HCT116 (cell line): ENCODE measurements around the gene MUC20. TPM values are rescaled to one million over a fixed set of nuclear protein-coding genes. Genes with fewer than 3 reads are reported as not detected.

Experiments used
- ATAC-seq: fragments of 200-7000 bp; cut with Tn5 transposase; 2 replicates; pipeline ENCODE4 v1.9.1; 2020; ENCODE audit warnings: mild to moderate bottlenecking, moderate library complexity
- BruUV-seq: library from RNA; stranded (reverse); fragments of 400-500 nt; replicated peaks from 2 replicates; lab custom pipeline; 2021; lab: Mats Ljungman, UMichigan
- CTCF ChIA-PET: fragments of 300-600 bp; sonication (Branson Sonifier 250); formaldehyde crosslinking; loops from one replicate; lab custom pipeline; 2021; ENCODE audit warnings: antibody characterized with exemption; lab: Charles Lee
- POLR2A ChIA-PET: fragments of 300-600, 350-600 bp; sonication (Branson Sonifier 250); formaldehyde crosslinking; loops from one replicate; lab custom pipeline; 2021; ENCODE audit warnings: antibody characterized with exemption; lab: Charles Lee
- RAD21 ChIA-PET, 2 experiments: fragments of 300-600 bp; sonication (Branson Sonifier 250); formaldehyde crosslinking; loops; one replicate each; lab custom pipeline; 2023; ENCODE audit warnings: low total read pairs in 2 of 2; ENCODE audit not compliant: uncharacterized antibody in 2 of 2, unreplicated experiment in 2 of 2, low non-redundant PET in 1 of 2; lab: Charles Lee
- DNase-seq: peaks from one replicate; pipeline ENCODE4 v3.0.0-alpha.2; 2010; ENCODE audit warnings: low read depth, low spot score
- H2AFZ ChIP-seq: fragments of 200-600 bp; shearing (Covaris generic), sonication (generic); 2 replicates; pipeline ENCODE4 v1.6.1; 2017; ENCODE audit warnings: low read depth, mixed run types, mixed read lengths, antibody characterized with exemption, low read length; ENCODE audit not compliant: poor library complexity, severe bottlenecking
- H3K27ac ChIP-seq: 2 replicates; pipeline ENCODE4 v1.5.1; 2012; ENCODE audit warnings: low read depth, low read length
- H3K27me3 ChIP-seq: fragments of 200-600 bp; sonication (generic); 2 replicates; pipeline ENCODE4 v1.6.1; 2016; ENCODE audit warnings: mixed run types, low read length, mixed read lengths; ENCODE audit not compliant: insufficient read depth
- H3K36me3 ChIP-seq, 2 experiments: fragments of 200-500 bp in 1 of 2; fragments of 200-600 bp in 1 of 2; sonication (Bioruptor generic) in 1 of 2; sonication (generic) in 1 of 2; 2 replicates each; pipeline versions ENCODE4 v1.5.1 to v1.6.1; 2014 to 2016; ENCODE audit warnings: low read length in 2 of 2, inconsistent platforms in 1 of 2, mixed read lengths in 1 of 2, mixed run types in 1 of 2; ENCODE audit not compliant: insufficient read depth in 2 of 2, control insufficient read depth in 1 of 2
- H3K4me1 ChIP-seq, 2 experiments: fragments of 200-600 bp in 1 of 2; sonication (generic) in 1 of 2; 2 replicates each; pipeline versions ENCODE4 v1.5.1 to v1.6.1; 2012 to 2017; ENCODE audit warnings: low read length in 2 of 2, inconsistent platforms in 1 of 2, mild to moderate bottlenecking in 1 of 2, mixed read lengths in 1 of 2, mixed run types in 1 of 2, moderate library complexity in 1 of 2; ENCODE audit not compliant: insufficient read depth in 2 of 2, control insufficient read depth in 1 of 2
- H3K4me2 ChIP-seq: fragments of 200-600 bp; sonication (generic); 2 replicates; pipeline ENCODE4 v1.6.1; 2017; ENCODE audit warnings: mixed run types, low read length, mixed read lengths
- H3K4me3 ChIP-seq, 2 experiments: fragments of 200-600 bp in 1 of 2; sonication (generic) in 1 of 2; replicated peaks in 1 of 2; 2 replicates each; pipeline ENCODE4 v1.5.1; 2011 to 2016; ENCODE audit warnings: low read length in 2 of 2, control low read depth in 1 of 2, low read depth in 1 of 2, mild to moderate bottlenecking in 1 of 2, mixed read lengths in 1 of 2, mixed run types in 1 of 2
- H3K79me2 ChIP-seq: fragments of 200-600 bp; sonication (generic); 2 replicates; pipeline ENCODE4 v1.6.1; 2017; ENCODE audit warnings: mild to moderate bottlenecking, mixed run types, low read length, moderate library complexity, mixed read lengths; ENCODE audit not compliant: insufficient read depth
- H3K9ac ChIP-seq: fragments of 200-600 bp; sonication (generic); 2 replicates; pipeline ENCODE4 v1.6.1; 2016; ENCODE audit warnings: low read length, mixed read lengths
- H3K9me2 ChIP-seq: fragments of 200-600 bp; sonication (generic), shearing (Covaris generic); 2 replicates; pipeline ENCODE4 v1.6.1; 2017; ENCODE audit warnings: mixed run types, mild to moderate bottlenecking, moderate library complexity; ENCODE audit not compliant: insufficient read depth
- H3K9me3 ChIP-seq, 2 experiments: fragments of 200-500 bp in 1 of 2; fragments of 200-600 bp in 1 of 2; sonication (Bioruptor generic) in 1 of 2; sonication (generic) in 1 of 2; 2 replicates each; pipeline ENCODE4 v1.6.1; 2014 to 2017; ENCODE audit warnings: low read length in 2 of 2, mixed read lengths in 2 of 2, inconsistent platforms in 1 of 2, low read depth in 1 of 2, mild to moderate bottlenecking in 1 of 2, mixed run types in 1 of 2, moderate library complexity in 1 of 2; ENCODE audit not compliant: control insufficient read depth in 1 of 2, insufficient read depth in 1 of 2
- H4K20me1 ChIP-seq: fragments of 200-600 bp; sonication (generic), shearing (Covaris generic); 2 replicates; pipeline ENCODE4 v1.6.1; 2017; ENCODE audit warnings: mixed run types, mild to moderate bottlenecking, moderate library complexity; ENCODE audit not compliant: insufficient read depth
- CBX3 ChIP-seq: IDR thresholded peaks from 2 replicates; pipeline ENCODE4 v1.6.1; 2012; ENCODE audit warnings: low read depth
- CTCF ChIP-seq, 3 experiments: fragments of 200-600 bp in 1 of 3; sonication (generic) in 1 of 3; IDR thresholded peaks in 2 of 3; conservative IDR thresholded peaks in 1 of 3; 2 replicates each; pipeline ENCODE4 v1.5.1; 2012 to 2017; ENCODE audit warnings: low read depth in 2 of 3, low read length in 2 of 3, antibody characterized with exemption in 1 of 3, borderline replicate concordance in 1 of 3, control low read depth in 1 of 3, mild to moderate bottlenecking in 1 of 3, mixed read lengths in 1 of 3, mixed run types in 1 of 3, moderate library complexity in 1 of 3; ENCODE audit not compliant: insufficient read depth in 1 of 3
- ELF1 ChIP-seq: IDR thresholded peaks from 2 replicates; pipeline ENCODE4 v1.6.1; 2012; ENCODE audit warnings: low read depth, borderline replicate concordance
- EZH2phosphoT487 ChIP-seq: fragments of 200-600 bp; IDR thresholded peaks from 2 replicates; pipeline ENCODE4 v1.6.1; 2018; ENCODE audit warnings: antibody characterized with exemption, borderline replicate concordance
- FOSL1 ChIP-seq: IDR thresholded peaks from 2 replicates; pipeline ENCODE4 v1.6.1; 2012; ENCODE audit warnings: low read depth
- JUND ChIP-seq: IDR thresholded peaks from 2 replicates; pipeline ENCODE4 v1.6.1; 2012
- MAX ChIP-seq: IDR thresholded peaks from 2 replicates; pipeline ENCODE4 v1.6.1; 2012
- POLR2A ChIP-seq: IDR thresholded peaks from 2 replicates; pipeline ENCODE4 v1.7.0; 2011; ENCODE audit warnings: borderline replicate concordance; ENCODE audit not compliant: insufficient read depth, insufficient read length; ENCODE audit errors: extremely low read depth
- POLR2AphosphoS5 ChIP-seq: IDR thresholded peaks from 2 replicates; pipeline ENCODE4 v1.6.1; 2011; ENCODE audit warnings: mild to moderate bottlenecking, low read depth, low read length, moderate library complexity
- RAD21 ChIP-seq: IDR thresholded peaks from 2 replicates; pipeline ENCODE4 v1.6.1; 2012; ENCODE audit warnings: low read depth, mild to moderate bottlenecking
- REST ChIP-seq: IDR thresholded peaks from 2 replicates; pipeline ENCODE4 v1.6.1; 2012; ENCODE audit warnings: low read depth
- SP1 ChIP-seq: IDR thresholded peaks from 2 replicates; pipeline ENCODE4 v1.6.1; 2012; ENCODE audit warnings: low read depth
- SRF ChIP-seq: IDR thresholded peaks from 2 replicates; pipeline ENCODE4 v1.6.1; 2012; ENCODE audit warnings: low read depth
- TCF7L2 ChIP-seq: IDR thresholded peaks from 2 replicates; pipeline ENCODE4 v1.7.0; 2011; ENCODE audit warnings: borderline replicate concordance, inconsistent platforms; ENCODE audit not compliant: insufficient read depth, insufficient read length; ENCODE audit errors: extremely low read depth
- YY1 ChIP-seq: IDR thresholded peaks from 2 replicates; pipeline ENCODE4 v1.6.1; 2011; ENCODE audit warnings: low read length, low read depth, moderate library complexity, mild to moderate bottlenecking; ENCODE audit not compliant: insufficient replicate concordance; ENCODE audit errors: extremely low read depth
- ZBTB33 ChIP-seq: IDR thresholded peaks from 2 replicates; pipeline ENCODE4 v1.6.1; 2011; ENCODE audit warnings: mild to moderate bottlenecking, low read length, moderate library complexity; ENCODE audit not compliant: insufficient replicate concordance; ENCODE audit errors: extremely low read depth
- ZFX ChIP-seq: fragments of 450-650 bp; IDR thresholded peaks from 2 replicates; pipeline ENCODE4 v1.6.1; 2017
- ZNF274 ChIP-seq: fragments of 200-500 bp; sonication (Bioruptor generic); IDR thresholded peaks from 2 replicates; pipeline ENCODE4 v1.6.1; 2014; ENCODE audit warnings: mild to moderate bottlenecking, low read depth, low read length, inconsistent platforms
- intact Hi-C: fragments of 100-400 bp; cut with micrococcal nuclease; formaldehyde crosslinking; loops from 2 replicates; pipeline ENCODE4 v1.10.0; 2022
- total RNA-seq: library from RNA; stranded (reverse); gene quantifications from one replicate; pipeline ENCODE4 v1.2.1, GENCODE V29; 2021; ENCODE audit not compliant: unreplicated experiment

Gene MUC20
- total RNA-seq, 1 experiment from 2014 or later = 2.4 TPM

- Histone ChIP-seq H3K4me2 (no peak overlapping the region), H3K9me3 (no peaks in the 10 kb centered on the region), H3K27me3 (no peaks in the 10 kb centered on the region), H3K36me3 (no peaks in the 10 kb centered on the region), H3K9ac (no peak overlapping the region), H3K9me2 (no peaks in the 10 kb centered on the region), H3K4me1 (peaks cover 31 to 50% of the 10 kb centered on the region in 2 experiments), H2AFZ (no peak overlapping the region), H3K27ac (no peak overlapping the region), H4K20me1 (no peaks in the 10 kb centered on the region), H3K79me2 (no peaks in the 10 kb centered on the region), H3K4me3 (no peak overlapping the region)
- intact Hi-C loops = no loop called here
- no peak for TF ChIP-seq RAD21
- no peak for TF ChIP-seq CBX3
- TF ChIP-seq MAX = no peak
- no peak for TF ChIP-seq TCF7L2
- TF ChIP-seq SRF = no peak
- no peak for TF ChIP-seq ZFX
- no peak for TF ChIP-seq EZH2phosphoT487
- TF ChIP-seq REST = no peak
- no peak for TF ChIP-seq POLR2A
- no peak for TF ChIP-seq POLR2AphosphoS5
- no peak for TF ChIP-seq FOSL1
- TF ChIP-seq CTCF (IDR thresholded peaks at IDR 0.05 in 2 of 3, conservative IDR thresholded peaks at IDR 0.05 in 1 of 3; ENCODE audit: borderline replicate concordance in 1 of 3, insufficient read depth in 1 of 3, low read depth in 2 of 3, low read length in 2 of 3) = no peak
- no peak for TF ChIP-seq ZBTB33
- TF ChIP-seq YY1 = no peak
- TF ChIP-seq SP1 = no peak
- TF ChIP-seq ZNF274 = no peak
- TF ChIP-seq JUND = no peak
- TF ChIP-seq ELF1 = no peak
- POLR2A ChIA-PET = no interaction called here
- ATAC-seq = no peak
- DNase-seq = no peak
- no TSS peak for BruUV-seq
- CTCF ChIA-PET = interaction anchor here (1.3 kb wide), 1 partner anchor 197 kb away, joined by 3 read pairs; no protein-coding TSS in a partner anchor
- RAD21 ChIA-PET = no interaction called here
Observed at GRCh38 chr3:195717852-195718476, 2.8 kb upstream of the MUC20 start.
